GM19351 (cell line): ENCODE data around the gene CD44.
A peak's percentile ranks its signal among the peaks of the same experiment; 100 is the strongest.

Experiments
- ATAC-seq: cut with Tn5 transposase; IDR thresholded peaks from one replicate; pipeline ENCODE4 v1.9.1; 2021; ENCODE audit warnings: mild to moderate bottlenecking, moderate library complexity; ENCODE audit not compliant: unreplicated experiment

CD44 gene

DNA sequence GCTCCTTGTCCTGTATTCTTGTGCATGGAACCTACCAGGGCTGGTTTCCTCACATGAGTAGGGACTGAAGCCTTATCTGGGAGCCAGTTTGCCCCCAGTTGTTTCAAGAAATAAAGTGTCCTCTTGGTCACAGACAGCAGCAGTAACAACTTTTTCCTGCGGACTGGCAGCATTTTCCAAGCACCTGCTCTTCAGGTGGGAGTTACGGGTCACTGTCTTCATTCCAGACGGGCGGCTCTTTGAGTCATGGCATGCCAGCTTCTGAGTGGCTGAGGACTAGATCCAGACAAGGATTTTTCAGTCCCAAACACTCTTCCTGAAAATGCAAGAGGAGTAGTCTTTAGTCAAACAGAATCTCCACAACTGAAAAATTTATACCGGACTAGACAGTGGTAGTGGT is 2.7 kb upstream of the CD44 start:
- ATAC-seq = no peak

GRCh38 chr11:35138058-35138457 is 913 bp upstream of the CD44 start:
- ATAC-seq = no peak

DNA sequence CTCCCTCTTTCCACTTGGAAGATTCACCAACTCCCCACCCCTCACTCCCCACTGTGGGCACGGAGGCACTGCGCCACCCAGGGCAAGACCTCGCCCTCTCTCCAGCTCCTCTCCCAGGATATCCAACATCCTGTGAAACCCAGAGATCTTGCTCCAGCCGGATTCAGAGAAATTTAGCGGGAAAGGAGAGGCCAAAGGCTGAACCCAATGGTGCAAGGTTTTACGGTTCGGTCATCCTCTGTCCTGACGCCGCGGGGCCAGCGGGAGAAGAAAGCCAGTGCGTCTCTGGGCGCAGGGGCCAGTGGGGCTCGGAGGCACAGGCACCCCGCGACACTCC is 397 bp upstream of the CD44 start:
- no peak for ATAC-seq

DNA sequence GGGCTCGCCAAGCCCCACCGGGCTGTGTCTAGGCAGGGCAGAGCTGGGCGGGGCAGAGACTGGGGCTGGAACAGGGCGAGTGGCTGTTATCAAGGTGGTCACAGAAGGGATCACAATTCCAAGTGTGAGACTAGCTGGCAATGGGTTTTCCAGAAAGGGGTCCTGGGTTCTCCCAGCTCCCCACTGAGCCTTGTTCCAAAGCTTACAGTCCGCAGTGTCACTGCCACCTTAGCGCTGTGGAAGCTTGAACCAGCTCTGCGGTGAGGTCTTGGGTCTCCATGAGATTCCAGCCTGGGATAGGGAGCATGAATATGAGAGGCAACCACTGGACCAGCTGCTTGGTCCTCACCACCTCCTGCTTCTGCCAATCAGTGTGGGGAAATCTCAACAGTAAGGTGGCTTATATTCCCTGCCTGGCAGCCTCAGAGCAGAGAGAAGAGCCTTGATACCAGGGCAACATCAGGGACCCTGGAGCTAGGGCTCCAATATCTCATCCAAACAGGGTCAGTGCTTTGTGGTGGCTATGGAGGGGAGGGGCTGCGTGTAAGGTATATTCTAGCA is 831 bp downstream of the CD44 start:
- no peak for ATAC-seq

DNA sequence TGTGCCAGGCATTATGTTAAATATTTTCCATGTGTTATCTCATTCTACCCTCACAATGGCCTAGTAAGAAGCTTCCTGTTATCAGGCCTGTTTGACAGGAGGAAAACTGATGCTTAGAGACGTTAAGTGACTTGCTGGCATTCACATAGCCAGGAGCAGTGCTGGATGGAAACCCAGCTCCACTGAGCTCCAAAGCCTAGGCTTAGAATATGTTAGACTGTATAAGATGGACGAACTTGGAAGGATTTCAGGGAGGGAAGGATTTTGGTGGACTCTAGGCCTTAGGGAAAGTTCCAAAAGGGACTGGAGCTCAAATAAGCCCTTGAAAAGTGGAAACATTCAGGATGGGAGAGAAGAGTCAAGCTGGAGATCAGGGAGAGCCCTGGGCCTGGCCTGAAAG is 2.1 kb downstream of the CD44 start:
- ATAC-seq = no peak

DNA sequence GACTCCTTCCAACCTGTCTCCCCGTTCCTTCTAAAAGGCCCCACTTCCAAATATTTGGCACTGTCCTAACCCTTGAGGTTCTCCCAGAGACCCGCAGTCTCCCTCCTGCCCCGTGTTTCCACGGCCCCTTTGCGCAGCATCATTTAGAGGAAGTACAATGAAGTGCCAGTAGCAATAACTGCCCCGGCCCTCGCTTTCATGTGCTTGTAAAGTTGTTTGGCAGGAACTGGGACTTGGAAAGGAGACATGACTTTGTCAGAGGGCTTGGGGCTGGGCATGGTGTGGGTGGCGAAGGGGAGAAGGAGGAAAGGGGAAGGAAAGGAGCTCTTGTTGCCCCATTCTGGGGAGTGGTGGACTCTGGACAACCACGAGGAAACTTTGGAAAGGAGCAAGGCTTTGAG is 2.6 kb downstream of the CD44 start:
- no peak for ATAC-seq

DNA sequence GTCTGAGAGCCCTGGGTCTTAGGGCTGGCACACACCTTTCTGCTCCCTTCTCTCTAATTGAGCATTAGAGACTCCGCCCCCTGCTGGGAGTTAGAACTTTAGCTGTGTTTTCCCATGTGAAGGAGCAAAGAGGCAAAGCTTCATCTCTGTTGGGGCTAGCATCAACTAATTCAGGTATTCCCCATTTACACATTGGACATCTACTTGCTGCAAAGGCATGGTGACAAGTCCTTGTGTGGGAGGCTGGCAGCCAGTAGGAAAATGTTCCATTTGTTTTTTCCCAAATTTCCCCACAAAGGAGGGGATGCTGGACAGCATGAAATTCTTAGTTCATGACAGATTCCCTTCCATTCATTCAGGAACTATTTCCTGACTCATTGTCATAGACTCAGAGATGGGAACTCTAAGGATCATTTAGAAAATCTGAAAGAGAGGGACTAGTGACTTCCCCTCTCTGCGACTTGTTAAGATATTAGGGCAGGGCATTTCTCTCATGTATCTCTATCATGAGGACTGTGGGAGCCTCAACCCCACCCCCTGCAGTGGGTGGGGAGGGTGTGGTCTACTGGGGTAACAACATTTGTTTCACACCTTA is 3.6 kb downstream of the CD44 start:
- no peak for ATAC-seq

DNA sequence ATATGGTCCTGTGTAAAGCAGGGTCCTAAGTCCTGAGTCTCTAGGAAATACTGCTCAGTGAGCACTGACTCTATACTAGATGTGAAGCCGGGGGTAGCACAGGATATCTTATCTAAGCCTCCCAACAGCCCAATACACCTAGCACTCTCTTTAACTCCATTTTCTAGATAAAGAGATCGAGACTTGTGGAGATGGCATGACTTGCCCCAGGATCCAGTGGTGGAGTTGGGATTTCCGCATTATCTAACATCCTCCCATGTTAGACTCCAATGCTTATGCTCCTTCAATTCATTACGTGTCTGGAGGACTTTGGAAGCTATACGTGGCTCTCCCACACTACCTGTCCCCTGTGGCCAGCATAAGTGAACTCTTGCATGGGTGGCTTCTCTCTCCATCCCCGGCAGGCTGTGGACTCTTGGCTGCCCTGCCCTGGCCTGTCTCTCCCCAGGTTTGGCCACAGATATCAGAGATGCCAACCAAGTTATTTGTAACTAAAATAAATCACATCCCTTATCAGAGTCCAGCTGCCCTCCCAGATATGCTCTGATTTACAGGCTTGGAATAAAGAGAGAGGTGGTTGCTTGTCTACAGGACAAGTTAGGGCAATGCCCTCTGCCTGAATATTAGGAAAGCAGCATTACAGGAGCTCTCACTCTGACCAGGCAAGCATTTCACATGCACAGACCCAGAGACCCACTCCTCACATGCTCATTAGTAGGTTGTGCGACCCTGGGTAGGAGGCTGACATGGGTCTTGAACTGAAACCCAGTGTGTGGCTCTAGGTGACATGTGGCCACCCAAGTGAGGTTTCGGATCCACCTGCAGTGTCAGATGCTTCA is 4.5 kb downstream of the CD44 start:
- no peak for ATAC-seq

DNA sequence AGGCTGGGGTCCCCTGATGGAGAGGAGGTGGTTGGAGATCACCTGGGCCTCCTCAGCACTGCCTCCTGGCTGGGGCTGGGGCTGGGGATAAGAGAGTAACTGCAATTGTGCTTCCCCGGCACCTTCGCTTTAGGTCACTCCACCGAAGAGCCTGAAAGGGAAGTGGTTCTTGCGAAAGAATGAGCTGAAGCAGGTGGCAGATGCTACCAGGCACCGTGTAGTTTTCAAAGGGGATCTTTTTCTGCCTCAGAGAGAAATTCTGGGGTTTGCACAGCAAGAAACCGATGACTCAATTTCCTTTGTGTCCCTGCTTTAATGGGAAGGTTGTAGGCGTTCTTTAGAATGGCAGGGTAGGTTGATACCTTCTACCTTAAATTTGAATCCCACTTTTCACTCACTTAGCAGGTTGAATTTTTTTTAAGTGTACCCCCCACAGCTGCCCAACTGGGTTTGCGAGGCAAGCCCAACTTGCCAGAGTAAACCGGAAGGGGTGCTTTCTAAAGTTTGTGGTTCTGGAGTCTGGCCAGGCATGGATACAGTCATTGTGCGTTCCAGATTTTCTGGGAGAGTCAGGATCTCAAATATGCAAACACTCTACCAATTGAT is 5.3 kb downstream of the CD44 start:
- ATAC-seq = peak; percentile 44

- no peak for ATAC-seq
These were observed 5.8 kb downstream of the CD44 start for GRCh38 chr11:35144806-35145205.

- peak; percentile 64 for ATAC-seq
These were observed 6.3 kb downstream of the CD44 start for GRCh38 chr11:35145271-35145670.

DNA sequence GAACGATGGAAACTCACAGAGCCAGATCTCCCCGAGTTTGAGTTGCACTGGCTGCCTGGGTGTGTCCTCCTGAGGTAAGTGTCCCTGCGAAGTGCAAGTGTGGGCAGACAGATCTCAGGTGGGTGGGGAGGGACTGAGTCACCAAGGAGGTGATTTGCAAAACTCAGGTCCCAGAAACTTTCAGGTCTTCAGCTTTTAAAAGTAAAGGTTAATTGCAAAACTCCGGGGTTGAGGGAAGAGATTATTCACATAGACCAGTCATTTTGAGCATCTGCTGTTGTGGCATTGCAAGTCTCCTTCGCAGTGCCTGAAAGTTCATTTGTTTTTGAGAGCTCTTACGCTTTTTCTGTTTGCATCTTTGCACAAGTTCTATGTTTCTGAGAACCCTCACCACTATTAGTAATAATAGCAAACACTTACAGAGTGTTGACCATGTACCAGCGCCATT is 7.1 kb downstream of the CD44 start:
- ATAC-seq = peak; percentile 34

- ATAC-seq = no peak
These were observed 7.7 kb downstream of the CD44 start for GRCh38 chr11:35146711-35147110.

GRCh38 chr11:35147235-35147634 is 8.3 kb downstream of the CD44 start:
- no peak for ATAC-seq

DNA sequence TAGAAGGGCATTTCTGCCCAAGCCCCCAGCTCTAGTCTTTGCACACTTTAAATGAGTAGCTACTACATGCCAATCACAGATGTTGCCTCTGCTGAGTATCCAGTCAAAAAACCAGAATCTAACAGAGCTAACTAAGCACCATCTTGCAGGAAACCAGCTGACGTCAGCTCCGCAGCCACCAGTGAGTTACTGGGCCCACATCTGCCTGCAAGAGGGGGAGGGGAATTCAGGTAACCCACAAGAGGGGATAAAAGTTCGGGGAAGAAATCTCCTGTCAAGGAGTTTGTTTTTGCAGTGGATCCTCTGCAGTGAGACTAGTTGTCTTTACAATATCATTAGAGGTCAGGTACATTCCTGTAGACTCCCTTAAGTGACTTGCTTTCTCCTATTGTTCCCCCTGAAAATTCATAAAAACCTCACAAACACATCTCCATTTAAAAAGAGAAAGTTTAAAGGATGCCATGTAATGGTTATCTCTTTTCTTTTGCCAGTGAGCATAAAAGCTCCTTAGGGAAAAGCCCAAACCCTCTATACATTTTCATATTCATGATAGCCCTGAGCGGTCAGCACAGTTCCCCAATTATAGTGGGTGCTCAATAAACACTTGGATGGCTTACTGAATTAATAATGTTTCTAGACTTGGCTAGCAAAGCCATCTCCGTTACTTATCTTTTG is 9.3 kb downstream of the CD44 start:
- ATAC-seq = no peak

DNA sequence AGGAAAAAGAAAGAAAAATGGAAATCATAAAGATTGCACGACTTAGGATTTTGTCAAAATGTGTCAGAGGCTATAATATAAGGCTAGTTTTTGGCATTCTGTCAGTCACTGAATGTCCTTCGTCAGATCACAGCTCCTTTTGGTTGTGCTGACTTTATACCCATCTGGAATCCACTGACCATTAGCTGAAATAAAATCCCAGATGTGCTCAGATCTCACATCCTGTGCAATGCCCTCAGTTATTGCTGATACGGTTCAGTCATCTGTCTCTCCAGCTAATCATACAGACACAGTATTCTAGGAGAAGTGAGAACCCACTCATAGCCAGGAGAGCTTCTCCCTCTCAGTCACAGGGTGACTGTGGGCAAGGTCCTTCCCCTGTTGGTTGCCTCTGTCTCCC is 11.5 kb downstream of the CD44 start:
- ATAC-seq = no peak

- no peak for ATAC-seq
These were observed 12.3 kb downstream of the CD44 start for GRCh38 chr11:35151241-35151640.

DNA sequence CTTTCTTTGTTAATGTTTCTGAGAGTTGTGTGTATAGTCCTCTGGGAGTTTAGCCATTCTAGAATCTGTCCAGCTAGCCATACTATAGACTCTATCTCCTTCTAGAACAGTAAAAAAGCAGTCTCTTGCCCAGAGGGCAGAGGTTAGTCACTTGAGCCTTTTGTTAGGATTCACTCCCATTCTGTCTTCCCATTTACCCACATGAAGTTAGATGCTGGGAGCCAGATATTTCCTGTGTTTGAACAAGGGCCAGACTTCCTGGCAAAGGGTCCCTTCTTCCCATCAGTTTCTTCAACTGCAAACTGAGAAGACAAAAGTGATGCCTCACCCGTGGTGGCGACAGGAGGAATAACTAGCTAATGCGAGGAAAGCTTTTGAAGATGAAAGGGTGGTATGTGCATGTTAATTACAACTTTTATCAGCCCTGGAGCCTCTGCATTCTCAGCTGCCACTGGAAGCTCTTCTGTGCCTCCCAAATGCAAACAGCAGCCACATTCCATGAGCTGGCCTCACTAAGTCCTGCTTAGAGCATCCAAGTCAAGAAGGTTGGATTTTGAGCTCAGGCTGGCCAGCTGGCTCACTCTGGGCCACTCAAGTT is 12.8 kb downstream of the CD44 start:
- ATAC-seq = no peak

DNA sequence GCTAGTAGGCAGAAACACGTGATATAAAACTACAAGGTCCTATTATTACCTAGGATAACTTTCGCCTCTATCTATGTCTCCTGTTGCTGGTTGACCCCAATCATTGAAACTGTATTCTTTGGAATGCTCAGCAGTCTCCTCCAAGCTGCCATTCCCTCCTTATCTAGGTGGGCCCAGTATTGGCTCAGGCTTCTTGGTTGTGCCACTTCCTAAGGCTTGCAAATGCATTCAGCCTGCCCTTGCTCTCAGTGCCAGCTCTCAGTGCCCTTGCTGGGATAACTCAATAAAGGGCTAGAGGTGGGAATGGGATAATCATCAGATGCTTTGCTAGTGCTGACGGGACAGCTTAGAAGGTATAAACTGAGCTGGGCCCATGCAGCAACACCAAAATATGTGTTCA is 13.6 kb downstream of the CD44 start:
- no peak for ATAC-seq

GRCh38 chr11:35153280-35153679 is 14.3 kb downstream of the CD44 start:
- ATAC-seq = no peak

GRCh38 chr11:35154952-35155351 is 16.0 kb downstream of the CD44 start:
- ATAC-seq = no peak
